ENCODE data around the gene ZNF287.

GRCh38 chr17:16534236-16534635 is 34.8 kb downstream of the ZNF287 start:
- TF ChIP-seq, protein P1, sequence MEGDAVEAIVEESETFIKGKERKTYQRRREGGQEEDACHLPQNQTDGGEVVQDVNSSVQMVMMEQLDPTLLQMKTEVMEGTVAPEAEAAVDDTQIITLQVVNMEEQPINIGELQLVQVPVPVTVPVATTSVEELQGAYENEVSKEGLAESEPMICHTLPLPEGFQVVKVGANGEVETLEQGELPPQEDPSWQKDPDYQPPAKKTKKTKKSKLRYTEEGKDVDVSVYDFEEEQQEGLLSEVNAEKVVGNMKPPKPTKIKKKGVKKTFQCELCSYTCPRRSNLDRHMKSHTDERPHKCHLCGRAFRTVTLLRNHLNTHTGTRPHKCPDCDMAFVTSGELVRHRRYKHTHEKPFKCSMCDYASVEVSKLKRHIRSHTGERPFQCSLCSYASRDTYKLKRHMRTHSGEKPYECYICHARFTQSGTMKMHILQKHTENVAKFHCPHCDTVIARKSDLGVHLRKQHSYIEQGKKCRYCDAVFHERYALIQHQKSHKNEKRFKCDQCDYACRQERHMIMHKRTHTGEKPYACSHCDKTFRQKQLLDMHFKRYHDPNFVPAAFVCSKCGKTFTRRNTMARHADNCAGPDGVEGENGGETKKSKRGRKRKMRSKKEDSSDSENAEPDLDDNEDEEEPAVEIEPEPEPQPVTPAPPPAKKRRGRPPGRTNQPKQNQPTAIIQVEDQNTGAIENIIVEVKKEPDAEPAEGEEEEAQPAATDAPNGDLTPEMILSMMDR (IDR thresholded peaks at IDR 0.05) = no peak
- TF ChIP-seq ATF1 (CRISPR knock-in tag; IDR thresholded peaks at IDR 0.05) (no peak), SMAD3 (CRISPR knock-in tag; IDR thresholded peaks at IDR 0.05; ENCODE audit: borderline replicate concordance) (no peak)

Data from WTC11 (cell line).